RWPE1 (cell line): ENCODE results near the gene EGR4.

ENCODE experiments used
- CTCF ChIA-PET: fragments of 350-600 bp; sonication (Branson Sonifier 250); formaldehyde crosslinking; extraction: SDS; loops from one replicate; lab custom pipeline; 2021; lab: Yijun Ruan, JAX
- POLR2A ChIA-PET: fragments of 400-600 bp; formaldehyde crosslinking; extraction: SDS; loops from one replicate; lab custom pipeline; 2020; ENCODE audit warnings: antibody characterized with exemption; ENCODE audit not compliant: low non-redundant PET; lab: Yijun Ruan, JAX
- DNase-seq: peaks from one replicate; pipeline ENCODE4 v3.0.0; 2012; ENCODE audit warnings: low spot score
- H3K27ac ChIP-seq: fragments of 450-650 bp; 2 replicates; pipeline ENCODE4 v1.5.1; 2017
- TF ChIP-seq, protein P1 (sequence below): fragments of 450-650 bp; conservative IDR thresholded peaks from 2 replicates; pipeline ENCODE4 v1.5.1; 2017; ENCODE audit warnings: low read depth, mild to moderate bottlenecking

Gene EGR4

DNA sequence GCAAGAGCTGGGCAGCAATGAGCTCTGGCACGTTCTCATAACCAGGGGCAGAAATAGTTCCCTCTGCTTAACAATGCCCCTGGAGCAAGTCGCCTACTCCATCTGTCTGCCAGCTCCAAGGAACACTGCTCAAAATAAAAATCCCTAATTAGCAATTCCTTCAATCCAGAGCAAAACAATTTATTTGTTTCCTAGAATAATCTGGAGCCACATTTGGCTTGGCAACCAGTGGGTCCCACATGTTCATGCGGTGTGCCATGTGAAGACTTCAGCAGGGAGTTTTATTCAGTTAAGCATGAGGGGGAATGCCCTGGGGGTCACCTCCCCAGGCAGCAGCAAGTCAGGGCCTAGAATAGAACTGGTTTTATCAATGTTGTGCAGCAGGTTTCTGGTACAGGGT is 7.6 kb upstream of the EGR4 start:
- DNase-seq = no peak
- CTCF ChIA-PET = no interaction called here
- TF ChIP-seq, protein P1, sequence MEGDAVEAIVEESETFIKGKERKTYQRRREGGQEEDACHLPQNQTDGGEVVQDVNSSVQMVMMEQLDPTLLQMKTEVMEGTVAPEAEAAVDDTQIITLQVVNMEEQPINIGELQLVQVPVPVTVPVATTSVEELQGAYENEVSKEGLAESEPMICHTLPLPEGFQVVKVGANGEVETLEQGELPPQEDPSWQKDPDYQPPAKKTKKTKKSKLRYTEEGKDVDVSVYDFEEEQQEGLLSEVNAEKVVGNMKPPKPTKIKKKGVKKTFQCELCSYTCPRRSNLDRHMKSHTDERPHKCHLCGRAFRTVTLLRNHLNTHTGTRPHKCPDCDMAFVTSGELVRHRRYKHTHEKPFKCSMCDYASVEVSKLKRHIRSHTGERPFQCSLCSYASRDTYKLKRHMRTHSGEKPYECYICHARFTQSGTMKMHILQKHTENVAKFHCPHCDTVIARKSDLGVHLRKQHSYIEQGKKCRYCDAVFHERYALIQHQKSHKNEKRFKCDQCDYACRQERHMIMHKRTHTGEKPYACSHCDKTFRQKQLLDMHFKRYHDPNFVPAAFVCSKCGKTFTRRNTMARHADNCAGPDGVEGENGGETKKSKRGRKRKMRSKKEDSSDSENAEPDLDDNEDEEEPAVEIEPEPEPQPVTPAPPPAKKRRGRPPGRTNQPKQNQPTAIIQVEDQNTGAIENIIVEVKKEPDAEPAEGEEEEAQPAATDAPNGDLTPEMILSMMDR = no peak
- POLR2A ChIA-PET = no interaction called here
- no peak overlapping the region for H3K27ac ChIP-seq

DNA sequence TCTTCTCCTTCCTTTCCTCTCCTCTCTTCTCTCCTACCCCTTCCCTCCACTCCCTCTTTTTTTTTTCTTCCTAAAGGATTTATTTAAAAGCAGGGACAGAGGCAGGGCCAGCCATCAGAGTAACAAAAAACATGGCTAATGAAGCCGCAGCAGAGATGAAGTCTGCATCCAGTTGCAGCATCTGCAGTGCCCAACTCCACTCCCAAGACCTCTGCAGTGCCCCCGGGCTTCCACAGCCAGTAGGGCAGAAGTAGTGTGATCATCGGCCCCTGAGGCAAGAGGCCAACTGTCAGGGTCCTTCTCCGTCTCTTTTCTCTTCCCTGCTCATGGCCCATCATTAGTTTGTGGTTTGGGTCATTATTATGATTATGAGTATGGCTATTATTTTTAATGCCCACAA is 4.2 kb upstream of the EGR4 start:
- ChIA-PET CTCF (no interaction called here), POLR2A (no interaction called here)
- TF ChIP-seq, protein P1 = no peak
- no peak overlapping the region for H3K27ac ChIP-seq
- no peak for DNase-seq

DNA sequence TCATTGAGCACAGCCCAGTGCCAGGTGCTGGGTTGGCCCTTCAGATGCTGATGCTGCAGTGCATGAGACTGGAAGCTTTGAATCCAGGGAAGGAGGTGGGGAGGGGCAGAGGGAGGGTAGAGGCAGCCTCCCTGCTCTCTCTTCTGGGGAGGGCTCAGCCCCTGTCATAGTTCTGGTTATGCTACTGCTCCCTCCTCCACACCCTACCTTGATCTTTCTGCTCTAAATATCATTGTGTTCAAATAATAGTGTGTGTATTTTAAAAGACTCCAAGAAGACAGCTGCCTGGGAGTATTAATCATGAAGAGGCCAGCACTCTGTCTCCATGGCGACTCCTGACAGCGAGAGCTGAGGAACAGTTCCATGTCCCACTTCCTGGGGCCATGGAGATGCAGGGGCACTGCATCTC is 3.8 kb upstream of the EGR4 start:
- no peak for DNase-seq
- CTCF ChIA-PET = no interaction called here
- no peak overlapping the region for H3K27ac ChIP-seq
- POLR2A ChIA-PET = no interaction called here
- TF ChIP-seq, protein P1 = no peak

DNA sequence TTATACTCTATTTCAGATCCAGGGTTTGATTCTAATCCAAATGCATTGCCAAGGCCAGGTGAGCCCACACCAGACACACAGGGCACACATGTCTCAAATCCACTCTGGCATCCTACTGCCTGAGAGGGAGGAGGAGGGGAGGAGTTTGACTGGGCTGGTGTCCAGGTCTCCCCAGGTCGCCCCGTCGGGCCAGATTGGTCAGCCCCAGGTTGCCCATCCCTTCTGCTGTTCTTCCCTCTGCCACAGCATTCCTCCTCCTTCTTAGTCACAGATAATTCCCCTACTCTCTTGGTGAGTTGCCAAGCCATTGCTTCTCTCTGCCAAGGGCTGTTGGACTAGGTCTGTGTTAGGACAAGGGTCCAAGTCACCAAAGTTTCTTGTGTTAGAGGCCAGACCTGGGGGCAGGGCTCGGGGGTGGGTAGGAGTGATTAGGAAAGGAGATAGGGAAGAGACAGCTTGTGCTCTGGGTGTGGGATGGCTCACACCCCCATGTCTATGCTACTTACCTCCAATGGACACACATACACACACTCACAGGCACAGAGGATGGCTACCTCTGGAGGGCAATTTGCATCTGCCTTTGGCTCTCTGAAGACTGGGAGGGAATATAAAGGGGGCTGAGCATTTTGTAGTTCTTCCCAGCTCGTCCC is 2.5 kb upstream of the EGR4 start:
- TF ChIP-seq, protein P1 = no peak
- peak; percentile 54 for DNase-seq
- no peak overlapping the region for H3K27ac ChIP-seq
- CTCF ChIA-PET = interaction anchor here (0.6 kb wide), 1 partner anchor 12 kb away, joined by 3 read pairs; no protein-coding TSS in a partner anchor
- POLR2A ChIA-PET = no interaction called here

DNA sequence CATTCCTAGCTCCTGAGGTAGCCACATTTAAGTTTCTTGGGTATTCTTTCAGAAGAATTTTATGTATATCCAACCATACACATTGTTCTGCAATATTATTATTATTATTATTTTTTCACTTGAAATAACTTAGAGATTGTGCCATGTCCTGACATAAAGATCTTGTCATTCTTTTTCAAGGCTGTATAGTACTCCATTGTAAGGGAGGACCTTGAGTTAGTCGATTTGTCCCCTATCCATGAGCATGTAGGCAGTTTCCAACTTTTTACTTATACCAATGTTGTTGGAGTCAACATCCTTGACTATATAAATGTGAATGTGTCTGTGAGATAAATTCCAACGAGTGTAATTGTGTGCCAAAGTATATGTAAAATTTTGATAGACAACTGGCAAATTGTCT is 891 bp upstream of the EGR4 start:
- ChIA-PET POLR2A (no interaction called here), CTCF (no interaction called here)
- H3K27ac ChIP-seq = no peak overlapping the region
- TF ChIP-seq, protein P1 = no peak
- DNase-seq = no peak

DNA sequence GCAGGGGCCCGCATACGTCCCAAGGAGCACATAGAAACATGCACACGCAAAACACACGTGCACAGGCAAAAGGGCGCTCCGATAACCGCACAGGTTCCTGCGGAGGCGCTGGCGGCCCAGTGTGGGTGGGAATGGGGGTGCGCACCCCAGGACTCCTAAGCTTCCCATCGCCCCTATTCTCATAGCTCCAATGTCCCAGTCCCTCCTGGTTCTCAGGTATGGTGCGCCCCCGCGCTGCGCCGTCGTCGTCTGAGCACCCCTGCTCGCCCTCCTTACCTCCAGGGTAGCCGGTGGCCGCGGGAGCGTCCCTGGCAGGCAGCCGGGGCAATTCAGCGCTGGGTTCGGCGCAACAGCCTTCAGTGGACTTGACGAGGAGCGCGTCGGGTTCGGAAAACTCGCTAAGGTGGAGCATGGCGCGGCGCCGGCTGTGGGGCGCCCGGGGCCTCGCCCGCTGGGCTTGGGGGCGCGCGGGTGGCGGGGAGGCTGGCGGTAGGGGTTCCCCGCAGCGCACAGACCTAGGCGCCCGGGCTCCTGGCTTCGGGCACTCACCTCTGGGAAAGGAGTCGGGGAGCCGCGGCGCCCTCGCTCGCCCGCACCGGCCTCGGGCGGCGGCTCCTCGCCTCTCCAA is 328 bp downstream of the EGR4 start:
- ChIA-PET POLR2A (no interaction called here), CTCF (interaction anchor here (1.0 to 1.2 kb wide), 2 partner anchors 23 to 24 kb away, joined by 6 to 7 read pairs; no protein-coding TSS in a partner anchor)
- H3K27ac ChIP-seq = no peak overlapping the region
- no peak for DNase-seq
- TF ChIP-seq, protein P1 = no peak
